Measurements from ENCODE around the gene CDH4. TPM values are rescaled to one million over a fixed set of nuclear protein-coding genes. Genes with fewer than 3 reads are reported as not detected.

CDH4 gene
- total RNA-seq, 2 donors from 2014 or later, result not detected

GRCh38 chr20:61280217-61280980 is 28.3 kb downstream of the CDH4 start:
- Histone ChIP-seq H3K36me3 (no peaks in the 10 kb centered on the region), H3K4me1 (ENCODE audit: control insufficient read depth in 1 of 2, low read depth in 2 of 2) (no peaks in the 10 kb centered on the region), H3K27ac (no peak overlapping the region), H3K9me3 (no peaks in the 10 kb centered on the region), H3K27me3 (replicated peaks; ENCODE audit: insufficient read depth) (no peaks in the 10 kb centered on the region), H3K4me3 (no peak overlapping the region)
- ATAC-seq (ENCODE audit: insufficient number of reproducible peaks, low FRiP score, low read depth), result no peak
- DNase-seq (ENCODE audit: low spot score), result no peak
- no peak for TF ChIP-seq CTCF (IDR thresholded peaks at IDR 0.05)

GRCh38 chr20:61281286-61281795 is 29.3 kb downstream of the CDH4 start:
- DNase-seq (ENCODE audit: low spot score), result no peak
- Histone ChIP-seq H3K27ac (no peak overlapping the region), H3K27me3 (replicated peaks; ENCODE audit: insufficient read depth) (no peaks in the 10 kb centered on the region), H3K4me1 (ENCODE audit: control insufficient read depth in 1 of 2, low read depth in 2 of 2) (no peaks in the 10 kb centered on the region), H3K4me3 (no peak overlapping the region), H3K36me3 (no peaks in the 10 kb centered on the region), H3K9me3 (no peaks in the 10 kb centered on the region)
- no peak for TF ChIP-seq CTCF (IDR thresholded peaks at IDR 0.05)
- no peak for ATAC-seq (ENCODE audit: insufficient number of reproducible peaks, low FRiP score, low read depth)

- Histone ChIP-seq H3K9me3 (no peaks in the 10 kb centered on the region), H3K4me3 (no peak overlapping the region), H3K27ac (no peak overlapping the region), H3K27me3 (replicated peaks; ENCODE audit: insufficient read depth) (no peaks in the 10 kb centered on the region), H3K36me3 (no peaks in the 10 kb centered on the region), H3K4me1 (ENCODE audit: control insufficient read depth in 1 of 2, low read depth in 2 of 2) (no peaks in the 10 kb centered on the region)
- DNase-seq (ENCODE audit: low spot score) (no peak), ATAC-seq (ENCODE audit: insufficient number of reproducible peaks, low FRiP score, low read depth) (no peak)
- no peak for TF ChIP-seq CTCF (IDR thresholded peaks at IDR 0.05)
Observed at GRCh38 chr20:61284752-61285151, 32.7 kb downstream of the CDH4 start.

- Histone ChIP-seq H3K27ac (no peak overlapping the region), H3K27me3 (replicated peaks; ENCODE audit: insufficient read depth) (no peaks in the 10 kb centered on the region), H3K9me3 (no peaks in the 10 kb centered on the region), H3K4me1 (ENCODE audit: control insufficient read depth in 1 of 2, low read depth in 2 of 2) (no peaks in the 10 kb centered on the region), H3K4me3 (no peak overlapping the region), H3K36me3 (no peaks in the 10 kb centered on the region)
- no peak for DNase-seq (ENCODE audit: low spot score)
- TF ChIP-seq CTCF (IDR thresholded peaks at IDR 0.05), result no peak
- ATAC-seq (ENCODE audit: insufficient number of reproducible peaks, low FRiP score, low read depth), result no peak
Observed at GRCh38 chr20:61285152-61285645, 33.1 kb downstream of the CDH4 start.

- no peaks in the 10 kb centered on the region for H3K4me1 ChIP-seq (ENCODE audit: control insufficient read depth in 1 of 2, low read depth in 2 of 2)
- ATAC-seq (ENCODE audit: insufficient number of reproducible peaks, low FRiP score, low read depth) (no peak), DNase-seq (ENCODE audit: low spot score) (no peak)
- H3K27me3 ChIP-seq (replicated peaks; ENCODE audit: insufficient read depth), result no peaks in the 10 kb centered on the region
- H3K36me3 ChIP-seq, result no peaks in the 10 kb centered on the region
- H3K9me3 ChIP-seq, result no peaks in the 10 kb centered on the region
- no peak overlapping the region for H3K4me3 ChIP-seq
- H3K27ac ChIP-seq, result no peak overlapping the region
- TF ChIP-seq CTCF (IDR thresholded peaks at IDR 0.05), result no peak
Observed at GRCh38 chr20:61285691-61286090, 33.6 kb downstream of the CDH4 start.
